ENCODE results near the gene ZSCAN9. TPM values are rescaled to one million over a fixed set of nuclear protein-coding genes. Genes with fewer than 3 reads are reported as not detected.

The ZSCAN9 gene
- total and polyA plus RNA-seq, 2 of the 13 experiments (the other 11 are each of a cell fraction or from before 2014, with no cell fraction given) = 14.6 to 17.8 TPM

- TF ChIP-seq PHB2 (IDR thresholded peaks at IDR 0.05; ENCODE audit: partially characterized antibody) = no peak
- TF ChIP-seq HOXA7 (CRISPR knock-in tag; IDR thresholded peaks at IDR 0.05) = no peak
- TF ChIP-seq ZFY (CRISPR knock-in tag; IDR thresholded peaks at IDR 0.05) = peak; percentile 65
- TF ChIP-seq FOXK1 (CRISPR knock-in tag; IDR thresholded peaks at IDR 0.05; ENCODE audit: borderline replicate concordance, low read depth) = peak; percentile 67; the same call in 1 of the 2 replicates
- no peak for TF ChIP-seq MLLT10 (CRISPR knock-in tag; IDR thresholded peaks at IDR 0.05)
- TF ChIP-seq, protein P1, sequence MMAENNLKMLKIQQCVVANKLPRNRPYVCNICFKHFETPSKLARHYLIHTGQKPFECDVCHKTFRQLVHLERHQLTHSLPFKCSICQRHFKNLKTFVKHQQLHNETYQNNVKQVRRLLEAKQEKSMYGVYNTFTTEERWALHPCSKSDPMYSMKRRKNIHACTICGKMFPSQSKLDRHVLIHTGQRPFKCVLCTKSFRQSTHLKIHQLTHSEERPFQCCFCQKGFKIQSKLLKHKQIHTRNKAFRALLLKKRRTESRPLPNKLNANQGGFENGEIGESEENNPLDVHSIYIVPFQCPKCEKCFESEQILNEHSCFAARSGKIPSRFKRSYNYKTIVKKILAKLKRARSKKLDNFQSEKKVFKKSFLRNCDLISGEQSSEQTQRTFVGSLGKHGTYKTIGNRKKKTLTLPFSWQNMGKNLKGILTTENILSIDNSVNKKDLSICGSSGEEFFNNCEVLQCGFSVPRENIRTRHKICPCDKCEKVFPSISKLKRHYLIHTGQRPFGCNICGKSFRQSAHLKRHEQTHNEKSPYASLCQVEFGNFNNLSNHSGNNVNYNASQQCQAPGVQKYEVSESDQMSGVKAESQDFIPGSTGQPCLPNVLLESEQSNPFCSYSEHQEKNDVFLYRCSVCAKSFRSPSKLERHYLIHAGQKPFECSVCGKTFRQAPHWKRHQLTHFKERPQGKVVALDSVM (CRISPR knock-in tag; IDR thresholded peaks at IDR 0.05) = no peak
- TF ChIP-seq ZMYM3 (CRISPR knock-in tag; IDR thresholded peaks at IDR 0.05) = peak; percentile 80
- peak; percentile 82; the same call in 1 of the 2 replicates for TF ChIP-seq ARID2 (CRISPR knock-in tag; IDR thresholded peaks at IDR 0.05; ENCODE audit: borderline replicate concordance)
- peak; percentile 83 for TF ChIP-seq HOXA3 (CRISPR knock-in tag; IDR thresholded peaks at IDR 0.05)
- TF ChIP-seq NKX3-1 (CRISPR knock-in tag; IDR thresholded peaks at IDR 0.05) = no peak; the same call in 1 of the 2 replicates
- TF ChIP-seq, protein P2, sequence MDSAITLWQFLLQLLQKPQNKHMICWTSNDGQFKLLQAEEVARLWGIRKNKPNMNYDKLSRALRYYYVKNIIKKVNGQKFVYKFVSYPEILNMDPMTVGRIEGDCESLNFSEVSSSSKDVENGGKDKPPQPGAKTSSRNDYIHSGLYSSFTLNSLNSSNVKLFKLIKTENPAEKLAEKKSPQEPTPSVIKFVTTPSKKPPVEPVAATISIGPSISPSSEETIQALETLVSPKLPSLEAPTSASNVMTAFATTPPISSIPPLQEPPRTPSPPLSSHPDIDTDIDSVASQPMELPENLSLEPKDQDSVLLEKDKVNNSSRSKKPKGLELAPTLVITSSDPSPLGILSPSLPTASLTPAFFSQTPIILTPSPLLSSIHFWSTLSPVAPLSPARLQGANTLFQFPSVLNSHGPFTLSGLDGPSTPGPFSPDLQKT (CRISPR knock-in tag; IDR thresholded peaks at IDR 0.05; ENCODE audit: borderline replicate concordance) = no peak
- peak; percentile 80; the same call in 1 of the 2 replicates for TF ChIP-seq KDM5B (CRISPR knock-in tag; IDR thresholded peaks at IDR 0.05; ENCODE audit: borderline replicate concordance)
- TF ChIP-seq GATAD1 (CRISPR knock-in tag; IDR thresholded peaks at IDR 0.05) = peak; percentile 85
- peak; percentile 59; the same call in 1 of the 2 replicates for TF ChIP-seq ERF (CRISPR knock-in tag; IDR thresholded peaks at IDR 0.05)
- TF ChIP-seq, protein P3, sequence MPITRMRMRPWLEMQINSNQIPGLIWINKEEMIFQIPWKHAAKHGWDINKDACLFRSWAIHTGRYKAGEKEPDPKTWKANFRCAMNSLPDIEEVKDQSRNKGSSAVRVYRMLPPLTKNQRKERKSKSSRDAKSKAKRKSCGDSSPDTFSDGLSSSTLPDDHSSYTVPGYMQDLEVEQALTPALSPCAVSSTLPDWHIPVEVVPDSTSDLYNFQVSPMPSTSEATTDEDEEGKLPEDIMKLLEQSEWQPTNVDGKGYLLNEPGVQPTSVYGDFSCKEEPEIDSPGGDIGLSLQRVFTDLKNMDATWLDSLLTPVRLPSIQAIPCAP (CRISPR knock-in tag; IDR thresholded peaks at IDR 0.05; ENCODE audit: low read depth) = no peak
- no peak for TF ChIP-seq NR2F6 (IDR thresholded peaks at IDR 0.05)
- peak; percentile 50; the same call in 1 of the 2 replicates for TF ChIP-seq NR2F6 (CRISPR knock-in tag; IDR thresholded peaks at IDR 0.05)
- TF ChIP-seq NONO (IDR thresholded peaks at IDR 0.05) = no peak
- TF ChIP-seq NONO (CRISPR knock-in tag; conservative IDR thresholded peaks at IDR 0.05) = peak; percentile 80
- TF ChIP-seq, protein P4, sequence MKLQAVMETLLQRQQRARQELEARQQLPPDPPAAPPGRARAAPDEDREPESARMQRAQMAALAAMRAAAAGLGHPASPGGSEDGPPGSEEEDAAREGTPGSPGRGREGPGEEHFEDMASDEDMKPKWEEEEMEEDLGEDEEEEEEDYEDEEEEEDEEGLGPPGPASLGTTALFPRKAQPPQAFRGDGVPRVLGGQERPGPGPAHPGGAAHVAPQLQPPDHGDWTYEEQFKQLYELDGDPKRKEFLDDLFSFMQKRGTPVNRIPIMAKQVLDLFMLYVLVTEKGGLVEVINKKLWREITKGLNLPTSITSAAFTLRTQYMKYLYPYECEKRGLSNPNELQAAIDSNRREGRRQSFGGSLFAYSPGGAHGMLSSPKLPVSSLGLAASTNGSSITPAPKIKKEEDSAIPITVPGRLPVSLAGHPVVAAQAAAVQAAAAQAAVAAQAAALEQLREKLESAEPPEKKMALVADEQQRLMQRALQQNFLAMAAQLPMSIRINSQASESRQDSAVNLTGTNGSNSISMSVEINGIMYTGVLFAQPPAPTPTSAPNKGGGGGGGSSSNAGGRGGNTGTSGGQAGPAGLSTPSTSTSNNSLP (IDR thresholded peaks at IDR 0.05; ENCODE audit: low read depth, low read length) = no peak
- TF ChIP-seq RORA (CRISPR knock-in tag; IDR thresholded peaks at IDR 0.05) = no peak
- no peak for TF ChIP-seq ATF7 (IDR thresholded peaks at IDR 0.05)
- no peak; the same call in 1 of the 2 replicates for TF ChIP-seq ATF7 (CRISPR knock-in tag; IDR thresholded peaks at IDR 0.05)
- TF ChIP-seq CERS6 (CRISPR knock-in tag; IDR thresholded peaks at IDR 0.05) = no peak
- TF ChIP-seq PTBP1 (IDR thresholded peaks at IDR 0.05; ENCODE audit: low read depth, low read length, poor library complexity, severe bottlenecking) = no peak
These were observed 56.4 kb downstream of the ZSCAN9 start, which contains the start of gene PGBD1 (continued) for GRCh38 chr6:28281288-28282064.
